CD4-positive, CD25-positive, alpha-beta regulatory T cell (primary cell): ENCODE results near the gene DNMT1. TPM values are rescaled to one million over a fixed set of nuclear protein-coding genes. Genes with fewer than 3 reads are reported as not detected.
A peak's percentile ranks its signal among the peaks of the same experiment; 100 is the strongest.

Experiments used
- ATAC-seq, 2 donors: fragments of 150-1000 bp; cut with Tn5 transposase; one replicate each; pipeline ENCODE4 v1.10.0; 2021; ENCODE audit warnings: low read depth in 2 of 2, moderate number of reproducible peaks in 2 of 2, moderate library complexity in 1 of 2
- DNase-seq, 3 donors: peaks; one replicate each; pipeline versions ENCODE4 v3.0.0 to v3.0.0-alpha.2; 2012 to 2022; ENCODE audit warnings: mixed read lengths in 1 of 3
- H3K27ac ChIP-seq: one replicate; pipeline ENCODE4 v1.7.0; 2013; ENCODE audit warnings: mild to moderate bottlenecking, low read length; ENCODE audit not compliant: insufficient read depth, poor library complexity, severe bottlenecking
- H3K27me3 ChIP-seq: one replicate; pipeline ENCODE4 v1.7.0; 2013; ENCODE audit warnings: low read length; ENCODE audit not compliant: control insufficient read depth, insufficient read depth
- H3K36me3 ChIP-seq: one replicate; pipeline ENCODE4 v1.7.0; 2013; ENCODE audit warnings: mild to moderate bottlenecking, low read length, moderate library complexity; ENCODE audit not compliant: control insufficient read depth, insufficient read depth
- H3K4me1 ChIP-seq: 2 replicates; pipeline ENCODE4 v1.7.0; 2013; ENCODE audit warnings: mild to moderate bottlenecking, low read length; ENCODE audit not compliant: insufficient read depth, control insufficient read depth, poor library complexity, severe bottlenecking
- H3K4me3 ChIP-seq: one replicate; pipeline ENCODE4 v1.7.0; 2013; ENCODE audit warnings: low read depth, mild to moderate bottlenecking, low read length, moderate library complexity
- H3K9me3 ChIP-seq, 2 experiments: 1 replicate in 1 of 2; 2 replicates in 1 of 2; pipeline ENCODE4 v1.7.0; 2013; ENCODE audit warnings: low read length in 2 of 2, mild to moderate bottlenecking in 1 of 2, moderate library complexity in 1 of 2; ENCODE audit not compliant: control insufficient read depth in 2 of 2
- H3K27ac Mint-ChIP-seq, 3 donors: one replicate each; pipeline ENCODE4 v1.8.0; 2020 to 2022; ENCODE audit warnings: mild to moderate bottlenecking in 3 of 3, mixed read lengths in 3 of 3, moderate library complexity in 2 of 3
- H3K27me3 Mint-ChIP-seq: one replicate; pipeline ENCODE4 v1.8.0; 2022; ENCODE audit warnings: mild to moderate bottlenecking, mixed read lengths
- H3K36me3 Mint-ChIP-seq: one replicate; pipeline ENCODE4 v1.8.0; 2020; ENCODE audit warnings: mixed read lengths
- H3K4me1 Mint-ChIP-seq, 4 donors: one replicate each; pipeline ENCODE4 v1.8.0; 2020 to 2022; ENCODE audit warnings: mixed read lengths in 4 of 4, mild to moderate bottlenecking in 1 of 4
- H3K4me3 Mint-ChIP-seq, 4 donors: one replicate each; pipeline ENCODE4 v1.8.0; 2020 to 2022; ENCODE audit warnings: mild to moderate bottlenecking in 4 of 4, mixed read lengths in 4 of 4, moderate library complexity in 3 of 4
- H3K9me3 Mint-ChIP-seq, 7 donors: one replicate each; pipeline ENCODE4 v1.8.0; 2020 to 2022; ENCODE audit warnings: mixed read lengths in 7 of 7, mild to moderate bottlenecking in 3 of 7, moderate library complexity in 2 of 7
- polyA plus RNA-seq, 4 donors: library from polyadenylated mRNA; unstranded; fragments of 300-500 nt; fragmentation: Illumina TruSeq; gene quantifications; one replicate each; pipeline ENCODE4 v1.2.3, GENCODE V29; 2021
- total RNA-seq: library from RNA; stranded (reverse); gene quantifications from one replicate; pipeline ENCODE4 v1.2.3, GENCODE V29; 2022

The DNMT1 gene
- total and polyA plus RNA-seq, 5 donors from 2014 or later: 78.8 to 259 (median 99.9) TPM

GRCh38 chr19:10087296-10088061, 107.3 kb downstream of the DNMT1 start:
- H3K27ac Mint-ChIP-seq: peak overlapping the region; percentile 67 to 92 (median 87)
- DNase-seq: no peak
- Histone ChIP-seq H3K4me3 (peak overlapping the region; percentile 44), H3K27me3 (no peaks in the 10 kb centered on the region), H3K9me3 (no peaks in the 10 kb centered on the region), H3K4me1 (peaks cover 11% of the 10 kb centered on the region), H3K36me3 (peaks cover 27% of the 10 kb centered on the region), H3K27ac (peak overlapping the region; percentile 83)
- H3K27me3 Mint-ChIP-seq: no peaks in the 10 kb centered on the region
- ATAC-seq: no peak
- H3K36me3 Mint-ChIP-seq: peaks cover 15% of the 10 kb centered on the region
- peak overlapping the region; percentile 75 to 88 (median 82) for H3K4me3 Mint-ChIP-seq
- H3K4me1 Mint-ChIP-seq: peaks cover 0 to 22% (median 8%) of the 10 kb centered on the region in 4 donors
- peaks cover 0 to 3% (median 0%) of the 10 kb centered on the region in 7 donors for H3K9me3 Mint-ChIP-seq

GRCh38 chr19:10086591-10087192, 108.1 kb downstream of the DNMT1 start:
- Mint-ChIP-seq H3K27me3 (no peaks in the 10 kb centered on the region), H3K4me3 (peak overlapping the region; percentile 75 to 88 (median 82)), H3K27ac (peak overlapping the region in 2 of 3 donors; percentile 67 to 87), H3K36me3 (peaks cover 9% of the 10 kb centered on the region), H3K9me3 (peaks cover 0 to 3% (median 0%) of the 10 kb centered on the region in 7 donors), H3K4me1 (peaks cover 0 to 19% (median 8%) of the 10 kb centered on the region in 4 donors)
- no peaks in the 10 kb centered on the region for H3K27me3 ChIP-seq
- peak overlapping the region; percentile 83 for H3K27ac ChIP-seq
- peaks cover 11% of the 10 kb centered on the region for H3K4me1 ChIP-seq
- peak overlapping the region; percentile 44 for H3K4me3 ChIP-seq
- DNase-seq (peak in 2 of 3 donors; percentile 41 to 46), ATAC-seq (no peak)
- no peaks in the 10 kb centered on the region for H3K9me3 ChIP-seq
- peaks cover 20% of the 10 kb centered on the region for H3K36me3 ChIP-seq

GRCh38 chr19:10085641-10086590, 108.8 kb downstream of the DNMT1 start, which contains the start of gene SHFL:
TSS of gene SHFL (plus strand) at chr19:10086317. CDS start at chr19:10086428, 111 bp downstream.
- peaks cover 0 to 3% (median 0%) of the 10 kb centered on the region in 7 donors for H3K9me3 Mint-ChIP-seq
- DNase-seq (peak; percentile 82 to 90 (median 83)), ATAC-seq (peak; percentile 93 to 94)
- no peaks in the 10 kb centered on the region for H3K9me3 ChIP-seq
- H3K36me3 ChIP-seq: peaks cover 14% of the 10 kb centered on the region
- H3K27me3 Mint-ChIP-seq: no peaks in the 10 kb centered on the region
- peaks cover 6% of the 10 kb centered on the region for H3K36me3 Mint-ChIP-seq
- H3K4me3 ChIP-seq: peak within 1 kb of the TSS; percentile 62
- H3K4me3 Mint-ChIP-seq: peak within 1 kb of the TSS; percentile 87 to 91 (median 88)
- peak within 1 kb of the TSS; percentile 83 for H3K27ac ChIP-seq
- H3K4me1 ChIP-seq: peaks cover 11% of the 10 kb centered on the region
- H3K27me3 ChIP-seq: no peaks in the 10 kb centered on the region
- peak within 1 kb of the TSS; percentile 88 to 96 (median 91) for H3K27ac Mint-ChIP-seq
- H3K4me1 Mint-ChIP-seq: peaks cover 0 to 16% (median 8%) of the 10 kb centered on the region in 4 donors

- peak overlapping the region in 1 of 3 donors; percentile 91 for H3K27ac Mint-ChIP-seq
- peaks cover 0 to 3% (median 0%) of the 10 kb centered on the region in 7 donors for H3K9me3 Mint-ChIP-seq
- Histone ChIP-seq H3K36me3 (peaks cover 9% of the 10 kb centered on the region), H3K4me1 (peaks cover 11% of the 10 kb centered on the region), H3K27me3 (no peaks in the 10 kb centered on the region), H3K4me3 (no peak overlapping the region), H3K9me3 (no peaks in the 10 kb centered on the region), H3K27ac (no peak overlapping the region)
- ATAC-seq (no peak), DNase-seq (no peak)
- H3K27me3 Mint-ChIP-seq: no peaks in the 10 kb centered on the region
- peak overlapping the region; percentile 87 to 91 (median 88) for H3K4me3 Mint-ChIP-seq
- H3K36me3 Mint-ChIP-seq: peaks cover 3% of the 10 kb centered on the region
- H3K4me1 Mint-ChIP-seq: peaks cover 0 to 13% (median 8%) of the 10 kb centered on the region in 4 donors
Observed at GRCh38 chr19:10084803-10085202, 110.0 kb downstream of the DNMT1 start.

- H3K4me1 Mint-ChIP-seq: peaks cover 0 to 13% (median 8%) of the 10 kb centered on the region in 4 donors
- no peaks in the 10 kb centered on the region for H3K36me3 Mint-ChIP-seq
- Histone ChIP-seq H3K4me3 (no peak overlapping the region), H3K27ac (no peak overlapping the region), H3K4me1 (peaks cover 11% of the 10 kb centered on the region), H3K9me3 (no peaks in the 10 kb centered on the region), H3K27me3 (no peaks in the 10 kb centered on the region), H3K36me3 (peaks cover under 1% of the 10 kb centered on the region)
- DNase-seq: no peak
- no peaks in the 10 kb centered on the region for H3K27me3 Mint-ChIP-seq
- H3K27ac Mint-ChIP-seq: peak overlapping the region in 2 of 3 donors; percentile 7 to 32
- peak overlapping the region in 2 of 4 donors; percentile 58 to 88 for H3K4me3 Mint-ChIP-seq
- H3K9me3 Mint-ChIP-seq: peaks cover 0 to 3% (median 0%) of the 10 kb centered on the region in 7 donors
- no peak for ATAC-seq
Observed at GRCh38 chr19:10083911-10084310, 110.8 kb downstream of the DNMT1 start.

Other genes with a start within 250 kb of the DNMT1 start
- 2.1 TPM for gene COL5A3, start 184.4 kb downstream of the DNMT1 start, total RNA-seq
- gene COL5A3, start 184.4 kb downstream of the DNMT1 start, polyA plus RNA-seq: under 1 TPM in 1 of 4 donors, not detected in 3; 0.35 TPM
- not detected for gene RDH8, start 181.5 kb downstream of the DNMT1 start, total RNA-seq
- not detected for gene RDH8, start 181.5 kb downstream of the DNMT1 start, polyA plus RNA-seq
- gene SHFL, start 108.6 kb downstream of the DNMT1 start, total RNA-seq: 93.2 TPM
- gene SHFL, start 108.6 kb downstream of the DNMT1 start, polyA plus RNA-seq: 10 to 100 TPM; 28.0 to 29.4 (median 28.6) TPM
- gene ANGPTL6, start 92.3 kb downstream of the DNMT1 start, total RNA-seq: 0.30 TPM
- gene ANGPTL6, start 92.3 kb downstream of the DNMT1 start, polyA plus RNA-seq: under 1 TPM; 0.18 to 0.53 (median 0.22) TPM
- 62.2 TPM for gene PPAN, start 88.6 kb downstream of the DNMT1 start, total RNA-seq
- gene PPAN, start 88.6 kb downstream of the DNMT1 start, polyA plus RNA-seq: 10 to 100 TPM; 14.1 to 29.2 (median 21.7) TPM
- gene P2RY11, start 83.3 kb downstream of the DNMT1 start, total RNA-seq: 23.0 TPM
- gene P2RY11, start 83.3 kb downstream of the DNMT1 start, polyA plus RNA-seq: 1 to 10 TPM in 3 of 4 donors, under 1 TPM in 1; 0.64 to 2.2 (median 1.6) TPM
- 328 TPM for gene EIF3G, start 75.1 kb downstream of the DNMT1 start, total RNA-seq
- gene EIF3G, start 75.1 kb downstream of the DNMT1 start, polyA plus RNA-seq: 100 to 1,000 TPM; 243 to 257 (median 253) TPM
- gene S1PR2, start 36.4 kb upstream of the DNMT1 start, total RNA-seq: 20.9 TPM
- gene S1PR2, start 36.4 kb upstream of the DNMT1 start, polyA plus RNA-seq: 1 to 10 TPM; 2.9 to 3.8 (median 3.2) TPM
- gene MRPL4, start 57.3 kb upstream of the DNMT1 start, total RNA-seq: 37.0 TPM
- gene MRPL4, start 57.3 kb upstream of the DNMT1 start, polyA plus RNA-seq: 10 to 100 TPM; 24.9 to 36.6 (median 32.4) TPM
- gene ICAM1, start 76.2 kb upstream of the DNMT1 start, total RNA-seq: 13.7 TPM
- 1 to 10 TPM; 4.8 to 8.2 (median 6.9) TPM for gene ICAM1, start 76.2 kb upstream of the DNMT1 start, polyA plus RNA-seq
- gene ICAM4, start 92.0 kb upstream of the DNMT1 start, total RNA-seq: 0.67 TPM
- gene ICAM4, start 92.0 kb upstream of the DNMT1 start, polyA plus RNA-seq: under 1 TPM; 0.20 to 0.67 (median 0.41) TPM
- 0.20 TPM for gene ICAM5, start 95.0 kb upstream of the DNMT1 start, total RNA-seq
- gene ICAM5, start 95.0 kb upstream of the DNMT1 start, polyA plus RNA-seq: not detected
- gene ZGLP1, start 114.9 kb upstream of the DNMT1 start, total RNA-seq: 2.8 TPM
- gene ZGLP1, start 114.9 kb upstream of the DNMT1 start, polyA plus RNA-seq: under 1 TPM in 1 of 4 donors, not detected in 3; 0.32 TPM
- gene FDX2, start 121.1 kb upstream of the DNMT1 start, total RNA-seq: 3.5 TPM
- 10 to 100 TPM; 13.1 to 16.5 (median 13.5) TPM for gene FDX2, start 121.1 kb upstream of the DNMT1 start, polyA plus RNA-seq
- gene RAVER1, start 138.6 kb upstream of the DNMT1 start, total RNA-seq: 39.0 TPM
- gene RAVER1, start 138.6 kb upstream of the DNMT1 start, polyA plus RNA-seq: 10 to 100 TPM; 10.6 to 13.6 (median 10.7) TPM
- gene ICAM3, start 144.7 kb upstream of the DNMT1 start, total RNA-seq: 218 TPM
- gene ICAM3, start 144.7 kb upstream of the DNMT1 start, polyA plus RNA-seq: 100 to 1,000 TPM; 239 to 288 (median 270) TPM
- gene TYK2, start 185.6 kb upstream of the DNMT1 start, total RNA-seq: 304 TPM
- 10 to 100 TPM; 50.3 to 58.3 (median 53.9) TPM for gene TYK2, start 185.6 kb upstream of the DNMT1 start, polyA plus RNA-seq
- gene CDC37, start 208.6 kb upstream of the DNMT1 start, total RNA-seq: 229 TPM
- 10 to 100 TPM; 53.4 to 69.9 (median 61.0) TPM for gene CDC37, start 208.6 kb upstream of the DNMT1 start, polyA plus RNA-seq
- gene PDE4A, start 225.6 kb upstream of the DNMT1 start, total RNA-seq: 16.6 TPM
- 1 to 10 TPM in 3 of 4 donors, under 1 TPM in 1; 0.86 to 4.2 (median 3.5) TPM for gene PDE4A, start 225.6 kb upstream of the DNMT1 start, polyA plus RNA-seq